ENCODE results near the gene GATAD2B. TPM values are rescaled to one million over a fixed set of nuclear protein-coding genes. Genes with fewer than 3 reads are reported as not detected.
"Not testable (repeated sequence)": the region's sequence is repeated elsewhere in the genome, so short reads cannot be mapped to it uniquely, and the experiment has no call there.

Gene GATAD2B
- polyA plus RNA-seq, 1 donor = 18.1 TPM

- DNase-seq (ENCODE audit: low read depth) = no peak
These were observed 34.2 kb downstream of the GATAD2B start for GRCh38 chr1:153888533-153888932.

DNA sequence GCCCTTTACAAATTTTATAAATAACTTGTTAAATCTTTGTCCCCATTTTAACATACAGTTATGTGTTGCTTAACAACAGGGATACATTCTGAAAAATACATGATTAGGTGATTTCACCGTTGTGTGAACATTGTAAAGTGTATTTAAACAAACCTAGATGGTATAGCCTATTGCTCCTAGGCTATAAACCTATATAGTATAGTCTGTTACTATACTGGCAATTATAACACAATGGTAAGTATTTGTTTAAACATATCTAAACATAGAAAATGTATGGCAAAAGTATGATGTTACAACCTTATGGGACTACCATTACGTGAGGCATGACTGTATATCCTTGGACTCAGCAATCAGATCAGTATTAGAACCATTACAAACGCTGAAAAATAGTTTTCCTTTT, 36.6 kb downstream of the GATAD2B start:
- DNase-seq (ENCODE audit: low read depth) = no peak

DNA sequence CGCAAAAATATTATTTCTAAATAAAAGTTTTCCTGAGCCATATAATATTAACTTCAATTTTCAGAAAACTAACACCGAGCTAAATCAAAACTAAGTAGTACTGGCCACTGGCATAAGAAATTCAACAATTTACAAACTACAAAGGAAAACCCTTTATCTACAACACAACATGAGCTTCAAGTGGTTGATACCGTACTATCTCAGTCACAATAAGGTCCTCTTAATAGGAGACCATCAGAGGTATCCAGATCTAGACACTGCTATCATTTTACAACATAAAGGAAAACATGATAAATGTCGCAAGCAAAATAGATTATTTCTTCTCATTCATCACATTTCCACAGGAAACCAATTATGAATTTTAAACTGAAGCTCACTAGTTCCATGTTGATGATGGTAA, 39.5 kb downstream of the GATAD2B start:
- DNase-seq (ENCODE audit: low read depth) = no peak

GRCh38 chr1:153882296-153882912, 40.4 kb downstream of the GATAD2B start:
- no peak for DNase-seq (ENCODE audit: low read depth)

DNA sequence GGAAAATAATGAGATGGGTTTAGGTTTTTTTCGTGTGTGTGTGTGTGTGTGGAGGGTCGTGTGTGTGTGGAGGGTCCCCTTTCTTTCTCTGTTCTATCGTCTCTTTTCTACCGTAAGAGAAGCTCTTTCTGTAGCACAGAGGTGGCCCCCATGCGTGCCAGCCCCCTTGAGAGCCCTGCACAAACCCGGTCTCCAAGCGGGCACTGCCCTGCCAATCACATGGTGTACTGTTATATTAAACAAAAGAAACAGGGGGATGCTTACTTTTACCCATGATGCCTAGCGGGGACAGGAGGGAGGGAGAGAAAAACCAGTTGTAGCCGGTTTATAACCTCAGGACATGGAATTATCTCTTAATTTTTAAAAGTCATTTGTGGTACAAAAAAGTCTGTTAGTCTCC, 41.0 kb downstream of the GATAD2B start:
- no peak for DNase-seq (ENCODE audit: low read depth)

GRCh38 chr1:153880962-153881361, 41.8 kb downstream of the GATAD2B start:
- DNase-seq (ENCODE audit: low read depth) = peak; percentile 92

DNA sequence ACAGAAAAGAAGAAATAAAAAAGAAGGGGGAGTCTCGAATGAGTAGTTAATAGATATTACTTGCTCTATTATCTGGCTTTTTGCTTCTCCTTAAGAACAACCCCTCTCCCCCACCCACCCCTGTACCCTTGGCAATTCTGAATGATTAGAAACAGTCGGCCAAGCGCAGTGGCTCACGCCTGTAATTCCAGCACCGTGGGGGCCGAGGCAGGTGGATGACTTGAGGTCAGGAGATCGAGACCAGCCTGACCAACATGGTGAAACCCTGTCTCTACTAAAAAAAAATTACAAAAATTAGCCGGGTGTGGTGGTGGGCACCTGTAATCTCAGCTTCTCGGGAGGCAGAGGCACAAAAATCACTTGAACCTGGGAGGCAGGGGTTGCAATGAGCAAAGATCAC, 42.7 kb downstream of the GATAD2B start:
- DNase-seq (ENCODE audit: low read depth) = no peak

GRCh38 chr1:153877112-153877511, 45.7 kb downstream of the GATAD2B start:
- DNase-seq (ENCODE audit: low read depth) = no peak

GRCh38 chr1:153872934-153873333, 49.8 kb downstream of the GATAD2B start:
- no peak for DNase-seq (ENCODE audit: low read depth)

- DNase-seq (ENCODE audit: low read depth) = no peak
These were observed 50.4 kb downstream of the GATAD2B start for GRCh38 chr1:153872331-153872730.

DNA sequence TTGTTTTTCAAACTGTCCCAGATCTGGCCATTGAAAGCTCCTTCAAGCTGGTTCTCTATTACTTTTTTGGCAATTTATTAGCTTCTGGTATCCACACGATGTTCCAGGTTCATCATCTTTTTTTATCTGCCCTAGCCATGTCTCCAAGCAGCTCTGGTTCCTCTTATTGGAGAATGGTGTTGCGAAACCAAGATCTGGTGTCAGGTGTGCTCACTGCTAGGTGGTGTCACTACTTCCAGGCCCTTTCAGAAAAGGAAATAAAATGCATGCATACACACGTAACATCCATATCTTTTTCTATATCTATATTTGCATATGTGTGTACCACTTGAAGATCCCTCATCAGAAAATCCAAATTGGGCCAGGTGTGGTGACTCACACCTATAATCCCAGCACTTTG, 53.3 kb downstream of the GATAD2B start:
- DNase-seq (ENCODE audit: low read depth) = no peak

DNA sequence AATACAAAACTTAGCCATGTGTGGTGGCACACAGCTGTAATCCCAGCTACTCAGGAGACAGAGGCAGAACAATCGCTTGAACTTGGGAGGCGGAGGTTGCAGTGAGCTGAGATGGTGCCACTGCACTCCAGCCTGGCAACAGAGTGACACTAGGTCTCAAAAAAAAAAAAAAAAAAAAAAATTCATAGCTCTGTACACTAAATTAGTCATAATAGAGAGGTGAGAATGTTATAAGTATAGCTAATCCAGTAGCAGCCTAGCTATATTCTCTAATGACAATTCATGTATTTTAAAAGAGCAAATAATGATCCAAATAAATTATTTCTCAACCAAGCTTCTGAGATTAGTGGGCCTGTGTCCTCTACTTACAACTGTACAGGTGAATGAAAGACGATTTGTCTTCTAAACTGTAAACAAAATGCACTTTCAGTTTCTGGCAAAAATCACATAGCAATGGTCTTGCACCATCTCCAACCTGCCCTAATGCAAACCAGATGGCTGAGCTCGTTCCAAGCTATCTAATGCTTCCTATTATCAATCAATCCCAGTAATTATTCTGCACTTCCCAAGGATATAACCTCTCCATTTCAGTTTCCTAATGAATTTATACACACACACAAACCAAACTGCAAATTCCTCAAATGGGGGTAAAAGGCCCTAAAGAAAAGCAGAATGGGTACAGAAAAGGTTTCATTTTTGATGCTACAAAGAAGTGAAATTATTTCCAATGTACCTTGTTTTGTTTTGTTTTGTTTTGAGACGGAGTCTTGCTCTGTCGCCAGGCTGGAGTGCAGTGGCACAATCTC, 56.5 kb downstream of the GATAD2B start:
- no peak for DNase-seq (ENCODE audit: low read depth)

DNA sequence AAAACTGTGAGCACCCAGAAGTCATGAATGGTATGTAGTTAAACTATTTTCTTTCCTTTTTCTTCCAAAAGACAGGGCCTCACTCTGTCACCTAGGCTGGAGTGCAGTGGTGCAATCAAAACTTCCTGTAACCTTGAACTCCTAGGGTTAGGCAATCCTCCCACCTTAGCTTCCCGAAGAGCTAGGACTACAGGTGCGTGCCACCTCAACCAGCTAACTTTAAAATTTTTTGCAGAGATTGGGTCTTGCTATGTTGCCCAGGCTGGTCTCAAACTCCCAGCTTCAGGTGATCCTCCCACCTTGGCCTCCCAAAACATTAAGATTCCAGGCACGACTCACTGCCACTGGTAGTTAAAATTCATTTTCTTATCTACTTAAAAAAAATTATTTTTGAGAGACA, 62.5 kb downstream of the GATAD2B start:
- DNase-seq (ENCODE audit: low read depth) = no peak

GRCh38 chr1:153857505-153857904, 65.3 kb downstream of the GATAD2B start:
- no peak for DNase-seq (ENCODE audit: low read depth)

GRCh38 chr1:153856763-153857162, 66.0 kb downstream of the GATAD2B start:
- no peak for DNase-seq (ENCODE audit: low read depth)

DNA sequence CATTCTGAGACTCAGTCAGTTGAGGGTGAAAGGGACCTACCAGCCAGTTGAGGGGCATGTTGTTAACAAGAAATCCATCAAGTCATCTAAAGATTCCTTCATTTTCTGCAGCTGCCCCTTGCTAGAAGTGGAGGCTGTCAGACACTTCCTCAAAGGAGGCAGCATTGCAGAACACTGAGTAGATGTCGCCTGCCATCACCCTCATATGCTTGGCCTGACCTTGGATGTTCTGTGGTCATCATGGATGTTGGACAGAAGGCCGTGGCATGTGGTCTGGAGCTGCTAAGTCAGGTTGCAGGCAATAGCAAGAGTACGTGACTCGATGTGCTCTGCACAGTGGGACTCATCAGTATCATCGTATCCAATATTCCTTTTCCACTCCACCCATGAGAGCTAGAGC, 70.6 kb downstream of the GATAD2B start:
- no peak for DNase-seq (ENCODE audit: low read depth)

DNA sequence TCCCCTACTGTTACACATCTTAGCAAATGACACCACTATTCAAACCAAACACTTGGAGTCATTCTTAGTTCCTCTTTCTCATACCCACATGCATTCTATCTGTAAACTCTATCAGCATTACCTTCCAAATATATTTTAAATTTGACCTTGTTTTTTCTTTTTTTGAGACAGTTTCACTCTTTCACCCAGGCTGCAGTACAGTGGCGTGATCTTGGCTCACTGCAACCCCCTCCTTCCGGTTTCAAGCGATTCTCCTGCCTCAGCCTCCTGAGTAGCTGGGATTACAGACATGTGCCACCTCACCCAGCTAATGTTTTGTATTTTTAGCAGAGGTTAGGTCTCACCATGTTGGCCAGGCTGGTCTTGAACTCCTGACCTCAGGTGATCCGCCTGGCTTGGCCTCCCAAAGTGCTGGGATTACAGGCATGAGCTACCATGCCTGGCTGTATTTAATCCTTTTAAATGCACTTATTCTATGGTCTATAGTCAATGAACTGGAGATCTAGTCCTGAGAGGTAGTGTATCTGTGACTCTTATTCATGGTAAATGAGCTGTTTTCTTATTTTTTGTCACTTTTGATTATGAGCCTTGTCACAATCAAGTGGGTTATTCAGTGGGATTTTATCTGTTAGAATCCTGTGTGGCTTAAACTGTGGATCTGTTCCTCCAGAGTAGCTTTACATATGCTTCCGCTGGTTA, 73.1 kb downstream of the GATAD2B start:
- no peak for DNase-seq (ENCODE audit: low read depth)

DNA sequence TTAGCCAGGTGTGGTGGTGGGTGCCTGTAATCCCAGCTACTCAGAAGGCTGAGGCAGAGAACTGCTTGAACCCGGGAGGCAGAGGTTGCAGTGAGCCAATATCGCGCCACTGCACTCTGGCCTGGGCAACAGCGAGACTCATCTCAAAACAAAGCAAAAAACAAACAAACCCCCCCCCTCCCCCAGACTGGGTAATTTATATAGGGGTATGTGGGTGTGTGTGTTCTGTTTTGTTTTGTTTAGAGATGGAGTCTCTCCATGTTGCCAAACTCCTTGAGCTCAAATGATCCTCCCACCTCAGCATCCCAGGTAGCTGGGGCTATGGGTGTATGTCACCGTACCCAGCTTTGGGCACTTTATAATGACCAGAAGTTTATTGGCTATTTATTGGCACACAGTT, 74.0 kb downstream of the GATAD2B start:
- DNase-seq (ENCODE audit: low read depth) = no peak

- no peak for DNase-seq (ENCODE audit: low read depth)
These were observed 77.6 kb downstream of the GATAD2B start for GRCh38 chr1:153845158-153845557.

DNA sequence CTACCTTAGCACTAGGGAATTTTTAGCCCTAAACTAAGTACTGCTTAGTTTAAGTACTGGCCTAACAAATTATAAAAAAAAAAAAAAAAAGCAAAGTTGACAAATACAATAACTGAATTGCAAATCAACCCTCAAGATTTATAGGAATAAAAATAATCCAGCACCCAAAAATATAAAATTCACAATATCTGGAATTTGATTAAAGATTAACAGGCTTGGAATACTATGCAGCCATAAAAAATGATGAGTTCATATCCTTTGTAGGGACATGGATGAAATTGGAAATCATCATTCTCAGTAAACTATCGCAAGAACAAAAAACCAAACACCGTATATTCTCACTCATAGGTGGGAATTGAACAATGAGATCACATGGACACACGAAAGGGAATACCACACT, 78.4 kb downstream of the GATAD2B start:
- not testable (repeated sequence) for DNase-seq (ENCODE audit: low read depth)

DNA sequence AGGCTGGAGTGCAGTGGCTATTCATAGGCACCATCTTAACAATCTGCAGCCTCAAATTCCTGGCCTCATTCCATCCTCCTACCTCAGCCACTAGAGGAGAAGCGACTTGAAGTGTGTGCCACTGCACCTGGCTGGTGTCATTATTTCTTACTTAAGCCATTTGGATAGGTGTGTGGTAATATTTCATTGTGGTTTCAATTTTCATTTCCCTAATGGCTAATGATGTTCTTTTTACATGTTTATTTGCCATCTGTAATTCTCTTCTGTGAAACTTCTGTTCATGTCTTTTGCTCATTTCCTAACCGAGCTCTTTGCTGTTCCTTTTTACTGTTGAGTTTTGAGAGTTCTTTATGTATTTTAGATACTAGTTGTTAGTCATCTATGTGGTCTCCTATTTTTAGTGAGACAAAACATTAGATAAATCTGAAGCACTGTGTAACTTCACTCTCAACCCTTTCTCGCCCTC, 80.7 kb downstream of the GATAD2B start:
- DNase-seq (ENCODE audit: low read depth) = no peak

DNA sequence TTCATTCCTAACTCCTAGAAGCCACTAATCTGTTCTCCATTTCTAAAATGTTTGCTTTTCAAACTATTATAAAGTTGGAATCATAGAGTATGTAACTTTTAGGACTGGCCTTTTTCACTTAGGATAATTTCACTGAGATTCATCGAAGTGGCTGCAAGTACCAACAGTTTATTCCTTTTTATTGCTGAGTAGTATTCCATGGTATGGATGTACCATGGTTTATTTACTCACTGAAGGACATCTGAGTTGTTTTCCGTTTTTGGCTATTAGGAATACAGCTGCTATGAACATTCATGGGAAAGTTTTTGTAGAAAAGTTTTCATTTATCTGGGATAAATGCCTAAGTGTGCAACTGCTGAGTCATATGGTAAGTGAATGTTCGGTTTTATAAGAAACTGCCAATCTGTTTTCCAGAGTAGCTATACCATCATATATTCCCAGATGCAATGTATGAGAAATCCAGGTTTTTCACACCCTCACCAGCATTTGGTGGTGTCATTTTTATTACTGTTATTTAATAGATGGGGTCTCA, 81.2 kb downstream of the GATAD2B start:
- DNase-seq (ENCODE audit: low read depth) = no peak

Measured in forelimb muscle (tissue), 1 donor.